B cell (primary cell): ENCODE results near the gene ACTR6. TPM values are rescaled to one million over a fixed set of nuclear protein-coding genes. Genes with fewer than 3 reads are reported as not detected.

Source experiments
- ATAC-seq: fragments of 200-7000 bp; cut with Tn5 transposase; one replicate; pipeline ENCODE4 v1.10.0; 2021; ENCODE audit warnings: low read depth, mild to moderate bottlenecking, moderate number of reproducible peaks, moderate library complexity
- CTCF ChIA-PET: fragments of 350-600 bp; sonication (Branson Sonifier 250); formaldehyde crosslinking; loops from one replicate; lab custom pipeline; 2021; ENCODE audit warnings: antibody characterized with exemption, inconsistent platforms; lab: Charles Lee
- POLR2A ChIA-PET: fragments of 350-600 bp; sonication (Branson Sonifier 250); formaldehyde crosslinking; loops from one replicate; lab custom pipeline; 2021; ENCODE audit warnings: antibody characterized with exemption; lab: Charles Lee
- DNase-seq: peaks from one replicate; pipeline ENCODE4 v3.0.0; 2013
- H2AFZ ChIP-seq: 2 replicates; pipeline ENCODE4 v1.6.1; 2012; ENCODE audit warnings: mild to moderate bottlenecking, low read depth, low read length; ENCODE audit not compliant: insufficient read depth, poor library complexity, severe bottlenecking
- H3K27ac ChIP-seq, 2 donors: 1 replicate in 1 of 2; 2 replicates in 1 of 2; pipeline ENCODE4 v1.5.1; 2012 to 2013; ENCODE audit warnings: low read length in 2 of 2, mild to moderate bottlenecking in 2 of 2, moderate library complexity in 1 of 2
- H3K27me3 ChIP-seq, 4 experiments: fragments of 200-600 bp in 1 of 4; sonication (generic) in 1 of 4; replicated peaks in 1 of 4; 1 replicate in 2 of 4; 2 replicates in 2 of 4; pipeline versions ENCODE4 v1.6.1 to v1.7.0; 2013 to 2016; ENCODE audit warnings: low read length in 3 of 4, mild to moderate bottlenecking in 2 of 4, mixed read lengths in 1 of 4, moderate library complexity in 1 of 4; ENCODE audit not compliant: insufficient read depth in 4 of 4, control insufficient read depth in 3 of 4; ENCODE audit errors: control extremely low read depth in 1 of 4
- H3K36me3 ChIP-seq, 2 experiments: replicated peaks in 1 of 2; 1 replicate in 1 of 2; 2 replicates in 1 of 2; pipeline versions ENCODE4 v1.6.1 to v1.7.1; 2013; ENCODE audit warnings: low read length in 1 of 2; ENCODE audit not compliant: insufficient read depth in 2 of 2, control insufficient read depth in 1 of 2; ENCODE audit errors: control extremely low read depth in 1 of 2, extremely low read depth in 1 of 2
- H3K4me1 ChIP-seq, 2 donors: fragments of 200-600 bp in 1 of 2; sonication (generic) in 1 of 2; 1 replicate in 1 of 2; 2 replicates in 1 of 2; pipeline versions ENCODE4 v1.5.1 to v1.6.1; 2013 to 2017; ENCODE audit warnings: low read length in 2 of 2; ENCODE audit not compliant: control insufficient read depth in 2 of 2, insufficient read depth in 2 of 2
- H3K4me2 ChIP-seq: replicated peaks from 2 replicates; pipeline ENCODE3; 2012; ENCODE audit warnings: mild to moderate bottlenecking, low read depth, low read length; ENCODE audit not compliant: poor library complexity, severe bottlenecking
- H3K4me3 ChIP-seq, 5 experiments: fragments of 200-600 bp in 1 of 5; sonication (generic) in 1 of 5; 1 replicate in 3 of 5; 2 replicates in 2 of 5; pipeline versions ENCODE4 v1.5.1 to v1.7.0; 2011 to 2016; ENCODE audit warnings: low read length in 4 of 5, mild to moderate bottlenecking in 4 of 5, low read depth in 2 of 5, control low read depth in 1 of 5, moderate library complexity in 1 of 5; ENCODE audit not compliant: insufficient read depth in 1 of 5; ENCODE audit errors: control extremely low read depth in 1 of 5, extremely low read depth in 1 of 5
- H3K79me2 ChIP-seq: fragments of 200-600 bp; sonication (generic); one replicate; pipeline ENCODE4 v1.6.0; 2016; ENCODE audit warnings: low read length; ENCODE audit not compliant: control insufficient read depth, insufficient read depth
- H3K9ac ChIP-seq: fragments of 200-600 bp; sonication (generic); 2 replicates; pipeline ENCODE4 v1.6.1; 2017; ENCODE audit warnings: mild to moderate bottlenecking, low read length, moderate library complexity
- H3K9me3 ChIP-seq, 3 donors: one replicate each; pipeline versions ENCODE4 v1.6.1 to v1.7.1; 2013; ENCODE audit warnings: low read length in 2 of 3; ENCODE audit not compliant: control insufficient read depth in 2 of 3, insufficient read depth in 1 of 3; ENCODE audit errors: control extremely low read depth in 1 of 3
- H4K20me1 ChIP-seq: 2 replicates; pipeline ENCODE4 v1.6.0; 2012; ENCODE audit warnings: mild to moderate bottlenecking, low read length; ENCODE audit not compliant: insufficient read depth, control insufficient read depth, poor library complexity, severe bottlenecking
- H3K27ac Mint-ChIP-seq: one replicate; pipeline ENCODE4 v1.8.0; 2021; ENCODE audit warnings: mixed read lengths
- H3K27me3 Mint-ChIP-seq: one replicate; pipeline ENCODE4 v1.8.0; 2021; ENCODE audit warnings: mixed read lengths
- H3K4me1 Mint-ChIP-seq: one replicate; pipeline ENCODE4 v1.8.0; 2021; ENCODE audit warnings: mixed read lengths
- H3K4me3 Mint-ChIP-seq: one replicate; pipeline ENCODE4 v1.8.0; 2021; ENCODE audit warnings: mixed read lengths
- H3K9me3 Mint-ChIP-seq: one replicate; pipeline ENCODE4 v1.8.0; 2022; ENCODE audit warnings: mixed read lengths; ENCODE audit not compliant: insufficient read depth
- CTCF ChIP-seq: fragments of 200-600 bp; IDR thresholded peaks from one replicate; pipeline ENCODE4 v1.8.0; 2022; ENCODE audit warnings: antibody characterized with exemption, mild to moderate bottlenecking
- EZH2 ChIP-seq: IDR thresholded peaks from 2 replicates; pipeline ENCODE4 v1.6.1; 2012; ENCODE audit warnings: borderline replicate concordance, low read depth, mild to moderate bottlenecking, moderate library complexity, low read length; ENCODE audit not compliant: insufficient read depth, poor library complexity, severe bottlenecking
- WGBS: methylation state at CpG from one replicate; pipeline ENCODE4 v1.1.5; 2013; ENCODE audit warnings: missing lambda C conversion rate; ENCODE audit not compliant: insufficient coverage; 5-methylcytosine and 5-hydroxymethylcytosine counted together
- intact Hi-C: fragments of 100-400 bp; cut with micrococcal nuclease; formaldehyde crosslinking; loops from one replicate; pipeline ENCODE4 v1.10.0; 2022
- polyA plus RNA-seq: library from polyadenylated mRNA; depleted of rRNA; stranded (reverse); fragments of >200 nt; gene quantifications from 2 replicates; pipeline ENCODE4 v1.2.3, GENCODE V29; 2012
- total RNA-seq, 2 donors: library from RNA; stranded (reverse); fragments of 120-200 nt in 1 of 2; gene quantifications; 1 replicate in 1 of 2; 2 replicates in 1 of 2; pipeline versions ENCODE4 v1.2.3 to v1.2.4, GENCODE V29; 2013 to 2022

Gene ACTR6
- total and polyA plus RNA-seq, 2 donors (not counting 1 experiment from before 2014, with no cell fraction given) = 10.1 to 30.8 TPM

- ATAC-seq = no peak
- H3K4me1 Mint-ChIP-seq = peaks cover 13% of the 10 kb centered on the region
- peaks cover 8 to 12% of the 10 kb centered on the region in 2 donors for H3K4me1 ChIP-seq
- no peaks in the 10 kb centered on the region for H4K20me1 ChIP-seq
- H3K79me2 ChIP-seq = no peaks in the 10 kb centered on the region
- H3K4me2 ChIP-seq = no peak overlapping the region
- H3K9me3 ChIP-seq = no peaks in the 10 kb centered on the region
- no peak overlapping the region for H3K27ac Mint-ChIP-seq
- no peaks in the 10 kb centered on the region for H3K9me3 Mint-ChIP-seq
- H3K27me3 Mint-ChIP-seq = no peaks in the 10 kb centered on the region
- ChIA-PET CTCF (interaction anchor here (1.8 to 5.0 kb wide), 2 partner anchors 12 to 31 kb away, joined by 3 to 33 read pairs; no protein-coding TSS in a partner anchor), POLR2A (no interaction called here)
- no peak overlapping the region for H3K4me3 ChIP-seq
- no peak overlapping the region for H3K4me3 Mint-ChIP-seq
- intact Hi-C loops = no loop called here
- no peak overlapping the region for H3K27ac ChIP-seq
- H3K9ac ChIP-seq = no peak overlapping the region
- DNase-seq = no peak
- no CpG with 5 or more reads among the region's 3 CpGs for WGBS
- H2AFZ ChIP-seq = no peak overlapping the region
- TF ChIP-seq EZH2 (no peak), CTCF (no peak)
- H3K36me3 ChIP-seq = peaks cover 0 to 2% of the 10 kb centered on the region in 2 experiments
- H3K27me3 ChIP-seq = no peaks in the 10 kb centered on the region
These were observed 35.3 kb upstream of the ACTR6 start for GRCh38 chr12:100165356-100165755.

- no peak overlapping the region for H3K4me3 Mint-ChIP-seq
- H3K4me2 ChIP-seq = no peak overlapping the region
- no peak overlapping the region for H2AFZ ChIP-seq
- H3K36me3 ChIP-seq = peaks cover 0 to 2% of the 10 kb centered on the region in 2 experiments
- no peak overlapping the region for H3K27ac Mint-ChIP-seq
- no peak overlapping the region for H3K27ac ChIP-seq
- ATAC-seq = no peak
- peaks cover 8 to 12% of the 10 kb centered on the region in 2 donors for H3K4me1 ChIP-seq
- ChIA-PET CTCF (interaction anchor here (1.8 to 5.0 kb wide), 2 partner anchors 13 to 30 kb away, joined by 3 to 33 read pairs; no protein-coding TSS in a partner anchor), POLR2A (no interaction called here)
- DNase-seq = no peak
- H3K27me3 ChIP-seq = no peaks in the 10 kb centered on the region
- H3K79me2 ChIP-seq = no peaks in the 10 kb centered on the region
- no peaks in the 10 kb centered on the region for H3K9me3 Mint-ChIP-seq
- 96% methylated on average over 9 of the region's 10 CpGs for WGBS
- H3K4me3 ChIP-seq = no peak overlapping the region
- no peaks in the 10 kb centered on the region for H3K27me3 Mint-ChIP-seq
- peaks cover 13% of the 10 kb centered on the region for H3K4me1 Mint-ChIP-seq
- TF ChIP-seq CTCF = no peak
- no peak for TF ChIP-seq EZH2
- H4K20me1 ChIP-seq = no peaks in the 10 kb centered on the region
- intact Hi-C loops = no loop called here
- H3K9ac ChIP-seq = no peak overlapping the region
- no peaks in the 10 kb centered on the region for H3K9me3 ChIP-seq
These were observed 34.4 kb upstream of the ACTR6 start for GRCh38 chr12:100166232-100166631.
